Fibroblast of mammary gland (primary cell): ENCODE data around the gene SH3RF3.

Experiments used
- DNase-seq: peaks from one replicate; pipeline ENCODE4 v3.0.0-alpha.2; 2010; ENCODE audit warnings: low read depth
- H3K4me3 ChIP-seq: 2 replicates; pipeline ENCODE4 v1.5.1; 2011; ENCODE audit warnings: low read depth, mild to moderate bottlenecking, low read length, moderate library complexity; ENCODE audit not compliant: control insufficient read depth
- TF ChIP-seq, protein P1 (sequence below): conservative IDR thresholded peaks from 2 replicates; pipeline ENCODE4 v1.5.1; 2011; ENCODE audit warnings: low read depth, low read length, inconsistent platforms; ENCODE audit not compliant: control insufficient read depth, insufficient read depth

SH3RF3 gene

DNA sequence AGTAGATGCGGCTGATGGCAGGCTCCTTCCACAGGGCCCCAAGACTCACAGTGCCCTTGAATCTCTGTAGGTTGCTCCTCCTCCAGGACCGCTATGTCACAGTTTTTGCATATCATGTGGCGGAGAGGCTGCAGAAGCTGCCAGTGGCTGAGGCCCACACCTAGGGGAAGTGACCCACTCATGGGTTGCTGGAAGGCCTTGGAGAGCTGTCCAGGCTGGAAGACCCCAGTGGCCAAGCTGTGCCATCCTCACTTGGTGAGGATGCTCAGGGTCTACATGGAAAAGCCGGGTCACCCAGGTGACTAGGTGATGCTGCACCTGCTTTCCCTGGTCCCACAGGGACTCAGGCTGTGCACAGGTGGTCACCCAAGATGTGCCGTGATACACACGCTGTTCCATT, 394.1 kb downstream of the SH3RF3 start:
- TF ChIP-seq, protein P1, sequence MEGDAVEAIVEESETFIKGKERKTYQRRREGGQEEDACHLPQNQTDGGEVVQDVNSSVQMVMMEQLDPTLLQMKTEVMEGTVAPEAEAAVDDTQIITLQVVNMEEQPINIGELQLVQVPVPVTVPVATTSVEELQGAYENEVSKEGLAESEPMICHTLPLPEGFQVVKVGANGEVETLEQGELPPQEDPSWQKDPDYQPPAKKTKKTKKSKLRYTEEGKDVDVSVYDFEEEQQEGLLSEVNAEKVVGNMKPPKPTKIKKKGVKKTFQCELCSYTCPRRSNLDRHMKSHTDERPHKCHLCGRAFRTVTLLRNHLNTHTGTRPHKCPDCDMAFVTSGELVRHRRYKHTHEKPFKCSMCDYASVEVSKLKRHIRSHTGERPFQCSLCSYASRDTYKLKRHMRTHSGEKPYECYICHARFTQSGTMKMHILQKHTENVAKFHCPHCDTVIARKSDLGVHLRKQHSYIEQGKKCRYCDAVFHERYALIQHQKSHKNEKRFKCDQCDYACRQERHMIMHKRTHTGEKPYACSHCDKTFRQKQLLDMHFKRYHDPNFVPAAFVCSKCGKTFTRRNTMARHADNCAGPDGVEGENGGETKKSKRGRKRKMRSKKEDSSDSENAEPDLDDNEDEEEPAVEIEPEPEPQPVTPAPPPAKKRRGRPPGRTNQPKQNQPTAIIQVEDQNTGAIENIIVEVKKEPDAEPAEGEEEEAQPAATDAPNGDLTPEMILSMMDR = no peak
- DNase-seq = no peak
- no peak overlapping the region for H3K4me3 ChIP-seq

DNA sequence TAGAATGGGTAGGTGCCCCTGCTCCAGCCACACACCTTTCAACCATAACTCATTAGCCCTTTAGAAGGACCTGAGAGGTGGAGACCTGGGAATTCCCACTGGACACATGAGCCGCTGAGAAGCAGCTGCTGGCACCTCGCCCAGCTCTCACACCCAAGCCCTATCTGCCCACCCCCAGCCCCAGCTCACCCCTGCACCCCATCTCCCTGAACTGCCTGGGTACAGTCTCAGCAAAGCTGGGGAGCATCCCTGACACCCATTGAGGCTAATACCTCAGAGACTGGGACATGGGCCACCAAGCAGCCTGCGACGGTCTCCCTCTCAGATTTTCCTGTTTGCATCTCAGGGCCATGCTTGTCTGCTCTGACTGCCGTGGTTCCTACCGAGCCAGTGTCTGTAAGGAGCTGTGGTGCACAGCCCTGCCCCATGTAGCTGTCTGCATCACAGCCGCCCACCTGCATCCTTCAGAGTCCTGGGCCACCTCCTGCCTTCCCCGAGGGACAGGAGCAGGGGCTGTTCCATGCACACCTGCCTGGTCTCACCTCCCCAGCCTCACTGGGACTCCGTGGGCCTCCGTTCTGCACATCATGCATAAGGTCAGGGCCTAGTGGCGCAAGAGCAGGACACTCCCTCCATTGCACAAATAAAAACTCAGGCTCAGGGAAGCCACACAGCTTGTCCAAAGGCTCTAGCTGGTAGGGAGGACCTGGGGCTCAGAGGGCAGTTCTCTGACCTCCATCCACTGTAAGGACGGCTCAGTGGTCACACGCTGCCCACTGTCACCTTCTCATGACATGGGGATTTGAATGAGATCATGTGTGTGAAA, 394.7 kb downstream of the SH3RF3 start:
- no peak for DNase-seq
- TF ChIP-seq, protein P1 = no peak
- H3K4me3 ChIP-seq = no peak overlapping the region

DNA sequence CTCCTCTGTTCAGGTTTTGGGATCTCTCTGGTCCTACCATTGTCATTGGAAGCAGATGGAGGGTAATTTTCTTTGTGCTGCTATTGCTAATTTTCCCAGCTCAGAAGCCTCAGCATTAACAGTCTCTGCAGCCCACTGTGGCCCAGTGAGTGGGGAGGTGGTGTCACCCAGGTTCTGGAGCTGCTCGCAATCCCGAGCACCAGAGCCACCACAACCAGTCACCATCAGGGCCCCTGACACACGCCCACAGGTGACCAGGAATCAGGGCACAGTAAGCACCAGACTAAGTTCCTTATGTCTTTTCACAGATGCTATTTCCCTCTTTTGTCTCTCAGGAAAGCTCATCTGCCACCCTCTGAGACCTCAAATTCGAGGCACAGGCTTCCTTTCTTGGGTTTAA, 396.8 kb downstream of the SH3RF3 start:
- TF ChIP-seq, protein P1 = no peak
- DNase-seq = no peak
- no peak overlapping the region for H3K4me3 ChIP-seq

DNA sequence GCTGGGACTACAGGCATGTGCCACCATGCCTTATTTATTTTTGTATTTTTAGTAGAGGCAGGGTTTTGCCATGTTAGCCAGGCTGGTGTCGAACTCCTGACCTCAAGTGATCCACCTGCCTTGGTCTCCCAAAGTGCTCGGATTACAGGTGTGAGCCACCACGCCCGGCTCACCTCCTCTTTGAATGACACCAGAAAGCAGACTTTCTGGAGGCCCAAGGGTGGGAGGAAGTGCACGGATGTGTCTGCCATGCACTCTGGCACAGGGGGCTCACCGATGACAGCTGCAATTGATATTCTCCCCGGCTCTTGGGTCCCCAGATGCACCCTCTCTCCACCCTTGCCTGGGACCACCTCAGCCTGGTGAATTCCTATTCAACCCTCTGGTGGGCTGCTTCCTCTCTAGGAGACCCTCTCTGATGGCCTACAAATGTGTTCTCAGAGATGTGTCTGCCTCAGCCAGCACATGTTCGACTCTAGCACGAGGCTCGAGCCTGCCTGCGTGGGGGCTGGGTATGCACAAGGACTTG, 397.5 kb downstream of the SH3RF3 start:
- TF ChIP-seq, protein P1 = no peak
- H3K4me3 ChIP-seq = no peak overlapping the region
- DNase-seq = no peak

DNA sequence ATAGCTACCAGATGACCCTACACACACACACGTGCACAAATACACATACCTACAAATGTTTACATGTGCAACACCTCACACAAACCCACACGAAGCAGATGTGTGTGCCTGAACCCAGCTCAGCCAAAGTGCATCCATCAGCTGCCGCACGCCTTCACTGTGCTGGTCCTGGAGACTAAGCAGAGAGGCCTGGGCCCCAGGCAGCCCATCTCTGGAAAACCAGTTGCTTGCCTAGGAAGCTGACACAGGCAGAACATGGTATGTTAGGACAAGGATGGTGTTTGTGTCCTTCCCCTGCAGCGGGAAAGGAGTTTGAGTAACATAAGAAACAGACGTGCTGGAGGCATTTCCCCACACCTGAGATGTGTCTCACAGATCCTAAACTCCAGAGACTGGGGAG, 398.1 kb downstream of the SH3RF3 start:
- DNase-seq = no peak
- TF ChIP-seq, protein P1 = no peak

DNA sequence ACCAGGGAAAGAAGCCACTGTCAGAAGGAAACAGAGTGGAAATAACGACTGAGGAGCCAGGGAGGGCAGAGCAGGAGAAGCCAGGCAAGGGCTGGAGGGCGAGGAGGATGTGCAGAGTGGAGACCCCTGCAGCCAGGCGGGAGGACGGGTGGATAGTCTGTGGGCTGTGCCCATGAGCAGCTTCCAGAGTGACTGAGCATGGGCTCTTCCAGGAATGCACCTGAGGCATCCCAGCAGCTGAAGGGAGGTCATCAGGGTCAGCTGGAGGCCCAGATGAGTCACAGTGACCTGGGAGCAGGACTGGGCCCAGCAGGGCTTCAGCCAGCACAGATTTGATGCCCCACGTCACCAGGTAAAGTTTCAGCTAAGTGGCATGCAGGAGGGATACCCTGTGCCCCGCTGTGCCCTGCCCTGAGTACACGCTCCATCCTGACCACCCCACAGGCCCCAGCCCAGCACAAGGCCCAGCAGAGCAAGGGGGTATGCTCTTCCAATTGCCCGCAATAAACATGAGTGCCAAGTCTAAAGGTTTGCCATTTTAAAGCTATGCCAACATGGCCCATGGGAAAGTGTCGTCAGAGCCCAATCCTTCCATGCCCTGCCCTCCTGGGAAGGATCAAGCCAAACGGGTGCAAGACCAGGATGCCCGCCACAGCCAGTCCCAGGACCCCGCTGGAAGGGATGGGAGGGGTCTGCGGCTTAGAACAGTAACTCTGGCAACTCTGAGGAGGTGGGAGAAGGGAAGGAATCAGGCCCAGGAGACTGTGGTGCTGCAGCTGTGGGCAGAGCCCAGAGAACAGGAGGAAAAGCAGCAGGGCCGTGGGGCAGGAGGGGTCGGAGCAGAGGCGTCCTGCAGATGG, 399.1 kb downstream of the SH3RF3 start:
- no peak overlapping the region for H3K4me3 ChIP-seq
- TF ChIP-seq, protein P1 = no peak
- no peak for DNase-seq

More for the DNA sequence above, 398.1 kb downstream of the SH3RF3 start:
- no peak overlapping the region for H3K4me3 ChIP-seq
